ENCODE results near the gene HRAS.

The HRAS gene

GRCh38 chr11:567011-567628 lies 31.7 kb upstream of the HRAS start:
- no peak for DNase-seq

- DNase-seq, result no peak
These were observed 30.6 kb upstream of the HRAS start for GRCh38 chr11:565921-566509.

- DNase-seq, result no peak
These were observed 28.6 kb upstream of the HRAS start for GRCh38 chr11:563812-564578.

- no peak for DNase-seq
These were observed 27.9 kb upstream of the HRAS start for GRCh38 chr11:563066-563811.

GRCh38 chr11:562046-562645 lies 26.8 kb upstream of the HRAS start:
- no peak for DNase-seq

GRCh38 chr11:561148-562003 lies 26.0 kb upstream of the HRAS start:
- no peak for DNase-seq

GRCh38 chr11:560305-561147 lies 25.1 kb upstream of the HRAS start, which contains the start of the genes LMNTD2 and RASSF7:
Gene LMNTD2, minus strand, starts transcription at chr11:560738. Its CDS starts 22 bp downstream, at chr11:560716.
Gene RASSF7, plus strand, starts transcription at chr11:560970. Its CDS starts 799 bp downstream, at chr11:561769.
- peak; percentile 96 for DNase-seq

GRCh38 chr11:559712-560304 lies 24.4 kb upstream of the HRAS start:
- DNase-seq, result no peak

GRCh38 chr11:559020-559620 lies 23.7 kb upstream of the HRAS start:
- no peak for DNase-seq

- DNase-seq, result no peak
These were observed 23.1 kb upstream of the HRAS start for GRCh38 chr11:558503-558902.

GRCh38 chr11:557328-558132 lies 22.2 kb upstream of the HRAS start:
- DNase-seq, result no peak

GRCh38 chr11:556662-557256 lies 21.4 kb upstream of the HRAS start:
- no peak for DNase-seq

- no peak for DNase-seq
These were observed 20.6 kb upstream of the HRAS start for GRCh38 chr11:555780-556661.

- DNase-seq, result no peak
These were observed 19.9 kb upstream of the HRAS start for GRCh38 chr11:555227-555779.

GRCh38 chr11:554428-555226 lies 19.3 kb upstream of the HRAS start:
- peak; percentile 76 for DNase-seq

- no peak for DNase-seq
These were observed 18.6 kb upstream of the HRAS start for GRCh38 chr11:553988-554340.
